T-helper 2 cell treated with Interferon-gamma antibody and Interleukin-4, amounts not matched to agents 5 μg/mL and 100 μg/mL, for 36 hours (primary cell): ENCODE results near the gene CPNE4.
"Not testable (repeated sequence)": the region's sequence is repeated elsewhere in the genome, so short reads cannot be mapped to it uniquely, and the experiment has no call there.

Source experiments
- DNase-seq: peaks from one replicate; pipeline ENCODE4 v3.0.0; 2021; ENCODE audit warnings: low spot score
- H3K27ac Mint-ChIP-seq: one replicate; pipeline ENCODE4 v1.8.0; 2021; ENCODE audit warnings: mild to moderate bottlenecking, mixed read lengths
- H3K27me3 Mint-ChIP-seq: one replicate; pipeline ENCODE4 v1.8.0; 2021; ENCODE audit warnings: low read depth, mixed read lengths
- H3K36me3 Mint-ChIP-seq: one replicate; pipeline ENCODE4 v1.8.0; 2021; ENCODE audit warnings: low read depth, mixed read lengths
- H3K4me1 Mint-ChIP-seq: one replicate; pipeline ENCODE4 v1.8.0; 2021; ENCODE audit warnings: low read depth, mixed read lengths
- H3K4me3 Mint-ChIP-seq: one replicate; pipeline ENCODE4 v1.8.0; 2022; ENCODE audit warnings: mild to moderate bottlenecking, moderate library complexity, mixed read lengths
- H3K9me3 Mint-ChIP-seq: one replicate; pipeline ENCODE4 v1.8.0; 2021; ENCODE audit warnings: mixed read lengths

CPNE4 gene

DNA sequence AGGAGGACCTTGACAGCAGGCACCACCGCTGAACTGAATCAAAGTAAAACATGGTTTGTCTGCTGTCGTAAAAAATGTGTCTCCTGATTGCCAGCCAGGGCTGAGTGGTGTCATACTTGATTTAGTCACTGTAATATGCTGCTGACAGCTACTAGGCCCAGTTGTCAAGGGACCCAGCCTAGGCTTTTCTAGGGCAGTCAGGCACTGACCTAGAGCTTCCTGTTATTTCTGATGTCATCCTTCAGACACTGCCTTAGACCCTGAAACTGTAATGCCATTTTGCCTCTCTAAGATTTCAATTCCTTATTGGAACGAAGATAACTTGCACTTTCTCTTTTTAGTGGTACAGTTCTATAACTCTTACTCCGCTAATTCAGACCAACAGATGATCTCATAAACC is 529.4 kb downstream of the CPNE4 start:
- Mint-ChIP-seq H3K27me3 (peaks cover 4% of the 10 kb centered on the region), H3K9me3 (no peaks in the 10 kb centered on the region), H3K27ac (no peak overlapping the region), H3K36me3 (peaks cover 7% of the 10 kb centered on the region), H3K4me1 (peaks cover 27% of the 10 kb centered on the region), H3K4me3 (no peak overlapping the region)
- DNase-seq = no peak

DNA sequence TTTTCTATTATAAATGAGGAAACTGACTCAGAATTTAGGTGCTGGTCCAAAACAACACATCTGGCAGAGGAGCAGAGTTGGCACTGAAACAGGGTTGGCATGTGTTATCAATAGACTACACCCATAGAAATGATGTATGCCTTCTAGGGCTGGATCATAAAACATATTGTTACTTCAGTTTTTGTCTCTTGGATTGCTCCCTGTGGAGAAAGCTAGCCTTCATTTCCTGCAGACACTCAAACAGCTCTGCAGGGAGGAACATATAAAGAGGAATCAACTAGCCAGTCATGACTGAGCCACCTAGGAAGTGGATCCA is 531.5 kb downstream of the CPNE4 start:
- peaks cover 23% of the 10 kb centered on the region for H3K36me3 Mint-ChIP-seq
- H3K4me3 Mint-ChIP-seq = peak overlapping the region; percentile 94
- peaks cover 32% of the 10 kb centered on the region for H3K4me1 Mint-ChIP-seq
- no peaks in the 10 kb centered on the region for H3K9me3 Mint-ChIP-seq
- H3K27me3 Mint-ChIP-seq = peaks cover 4% of the 10 kb centered on the region
- peak overlapping the region; percentile 92 for H3K27ac Mint-ChIP-seq
- no peak for DNase-seq

DNA sequence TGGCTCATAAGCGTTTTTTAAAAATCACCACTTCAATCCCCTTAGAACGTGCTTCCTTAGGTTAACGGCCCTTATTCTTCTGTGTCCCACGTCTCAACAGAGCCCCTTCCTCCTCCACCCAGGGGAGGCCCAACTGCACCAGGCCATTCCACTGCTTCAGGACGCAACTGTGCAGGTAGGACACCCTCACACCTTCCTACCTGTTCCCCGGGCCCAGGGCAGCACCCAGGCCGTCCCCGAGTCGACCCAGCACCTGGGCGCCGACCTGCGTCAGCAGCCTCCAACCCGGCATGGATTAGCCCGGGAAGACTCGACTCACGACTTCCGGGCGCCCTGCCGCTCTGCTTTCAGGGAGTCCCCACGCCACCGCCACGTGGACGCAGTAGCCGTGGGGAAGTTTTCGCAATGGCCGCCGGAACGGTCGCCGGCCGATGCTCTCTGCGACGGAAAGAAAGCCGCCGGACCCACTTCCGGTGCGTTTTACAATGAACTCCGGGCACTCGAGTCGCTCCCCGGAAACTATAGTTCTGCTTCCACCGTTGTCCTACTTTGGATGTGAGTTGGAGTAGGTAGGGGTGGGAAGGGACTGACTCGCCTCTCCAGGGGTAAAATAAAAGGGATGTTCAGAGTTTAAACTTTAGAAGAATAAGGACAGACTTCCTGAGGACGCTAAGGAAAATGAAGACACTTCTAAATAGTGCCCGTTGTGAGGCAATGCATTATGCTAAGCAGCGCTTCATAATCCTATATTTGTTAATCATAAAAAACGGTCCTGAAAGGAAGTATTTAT is 532.1 kb downstream of the CPNE4 start, which contains the start of gene MRPL3:
Gene MRPL3, minus strand, starts transcription at position 442 of the 790 bp plus-strand sequence. Its CDS starts 150 bp downstream, at position 292.
- Mint-ChIP-seq H3K4me3 (peak within 1 kb of the TSS; percentile 94), H3K4me1 (peaks cover 32% of the 10 kb centered on the region), H3K27ac (peak within 1 kb of the TSS; percentile 92)

DNA sequence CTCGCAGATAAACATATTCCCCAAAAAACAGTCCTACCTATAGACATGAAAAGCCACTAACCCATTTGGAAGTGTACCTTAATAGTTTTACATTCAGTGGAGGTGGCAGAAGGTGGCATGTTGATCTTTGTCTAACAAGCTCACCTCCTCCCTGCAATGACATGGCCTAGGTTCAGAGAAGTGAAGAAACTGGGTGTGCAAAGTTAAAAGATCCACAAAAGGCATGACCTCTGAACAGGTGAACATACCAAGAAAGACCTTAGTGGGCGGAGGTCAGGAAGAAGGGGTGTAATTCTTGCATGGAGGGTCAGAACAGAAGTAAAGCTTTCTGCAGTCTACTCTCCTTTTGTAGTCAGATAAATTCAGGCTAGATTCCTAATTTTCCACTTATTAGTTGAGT is 532.9 kb downstream of the CPNE4 start:
- Mint-ChIP-seq H3K9me3 (no peaks in the 10 kb centered on the region), H3K4me1 (peaks cover 32% of the 10 kb centered on the region), H3K27me3 (peaks cover 2% of the 10 kb centered on the region), H3K27ac (peak overlapping the region; percentile 92), H3K36me3 (peaks cover 30% of the 10 kb centered on the region), H3K4me3 (peak overlapping the region; percentile 94)
- DNase-seq = no peak

More for the DNA sequence above, 532.1 kb downstream of the CPNE4 start, which contains the start of gene MRPL3:
- DNase-seq = peak; percentile 81
- Mint-ChIP-seq H3K27me3 (peaks cover 2% of the 10 kb centered on the region), H3K9me3 (no peaks in the 10 kb centered on the region), H3K36me3 (peaks cover 25% of the 10 kb centered on the region)

DNA sequence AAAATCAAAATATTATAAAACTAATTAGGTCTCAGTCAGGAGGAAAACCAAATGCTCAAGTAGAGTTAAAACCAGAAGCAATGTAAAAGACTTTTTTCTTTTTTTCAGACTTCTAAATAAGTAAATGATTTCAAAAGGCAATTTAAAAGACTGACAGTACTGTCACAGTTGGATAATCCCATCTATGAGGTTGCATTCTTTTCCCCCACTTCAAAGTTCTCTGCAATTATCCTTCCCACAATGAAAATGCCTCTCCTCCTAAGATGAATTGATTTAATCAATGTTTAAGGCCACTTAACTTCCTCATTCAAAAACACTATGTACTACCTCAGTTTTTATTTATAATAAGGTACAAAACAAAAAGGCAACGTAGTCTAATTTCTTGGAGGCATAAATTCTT is 540.1 kb downstream of the CPNE4 start:
- Mint-ChIP-seq H3K27ac (no peak overlapping the region), H3K4me1 (peaks cover 8% of the 10 kb centered on the region), H3K36me3 (peaks cover 48% of the 10 kb centered on the region), H3K4me3 (no peak overlapping the region), H3K9me3 (no peaks in the 10 kb centered on the region), H3K27me3 (no peaks in the 10 kb centered on the region)
- no peak for DNase-seq

DNA sequence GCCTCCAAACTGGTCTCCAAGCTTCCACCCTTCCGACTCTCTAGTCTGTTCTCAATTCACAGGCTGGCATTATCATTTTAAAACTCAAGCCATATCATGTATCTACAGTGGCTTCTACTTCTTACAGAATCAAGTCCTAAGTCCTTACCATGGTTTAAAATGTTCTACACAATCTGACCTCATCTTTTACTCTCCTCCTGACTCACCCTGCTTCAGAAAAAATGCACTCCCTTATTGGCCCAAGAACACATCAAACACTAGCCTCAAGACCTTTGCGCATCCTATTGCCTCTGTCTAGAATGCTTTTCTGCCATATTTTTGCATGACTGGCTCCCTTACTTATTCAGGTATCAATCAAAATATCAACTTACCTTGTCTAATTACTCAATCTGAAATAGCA is 543.0 kb downstream of the CPNE4 start:
- H3K9me3 Mint-ChIP-seq = no peaks in the 10 kb centered on the region
- H3K27ac Mint-ChIP-seq = no peak overlapping the region
- no peak for DNase-seq
- peaks cover 41% of the 10 kb centered on the region for H3K36me3 Mint-ChIP-seq
- no peak overlapping the region for H3K4me3 Mint-ChIP-seq
- H3K4me1 Mint-ChIP-seq = peaks cover 10% of the 10 kb centered on the region
- no peaks in the 10 kb centered on the region for H3K27me3 Mint-ChIP-seq

DNA sequence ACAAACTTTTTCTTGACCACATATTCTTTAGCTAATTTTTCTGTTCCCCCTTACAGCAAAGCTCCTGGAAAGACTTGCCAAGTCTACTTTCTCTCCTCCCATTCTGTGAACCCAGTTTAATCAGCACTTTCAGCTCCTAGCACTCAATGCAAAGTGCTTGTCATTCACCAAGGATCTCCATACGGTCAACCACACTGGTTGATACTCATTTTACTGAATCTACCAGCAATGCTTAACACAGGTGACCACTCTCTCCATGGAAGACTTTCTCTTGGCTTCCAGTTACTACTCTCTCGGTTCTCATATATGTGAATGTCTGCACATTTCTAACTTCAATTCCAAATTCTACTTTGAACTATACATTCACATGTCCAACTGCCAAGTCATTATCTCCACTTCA is 543.7 kb downstream of the CPNE4 start:
- H3K9me3 Mint-ChIP-seq = peaks cover 4% of the 10 kb centered on the region
- peaks cover 42% of the 10 kb centered on the region for H3K36me3 Mint-ChIP-seq
- DNase-seq = no peak
- H3K4me3 Mint-ChIP-seq = no peak overlapping the region
- no peaks in the 10 kb centered on the region for H3K27me3 Mint-ChIP-seq
- no peak overlapping the region for H3K27ac Mint-ChIP-seq
- peaks cover 12% of the 10 kb centered on the region for H3K4me1 Mint-ChIP-seq

DNA sequence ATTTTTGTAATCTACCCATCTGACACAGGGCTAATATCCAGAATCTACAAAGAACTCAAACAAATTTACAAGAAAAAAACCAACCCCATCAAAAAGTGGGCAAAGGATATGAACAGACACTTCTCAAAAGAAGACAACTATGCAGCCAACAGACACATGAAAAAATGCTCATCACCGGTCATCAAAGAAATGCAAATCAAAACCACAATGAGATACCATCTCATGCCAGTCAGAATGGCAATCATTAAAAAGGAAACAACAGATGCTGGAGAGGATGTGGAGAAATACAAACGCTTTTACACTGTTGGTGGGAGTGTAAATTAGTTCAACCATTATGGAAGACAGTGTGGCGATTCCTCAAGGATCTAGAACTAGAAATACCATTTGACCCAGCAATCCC is 548.3 kb downstream of the CPNE4 start:
- H3K9me3 Mint-ChIP-seq, DNase-seq, H3K27me3 Mint-ChIP-seq: not testable (repeated sequence)
- Mint-ChIP-seq H3K36me3 (peaks cover 42% of the 10 kb centered on the region), H3K4me3 (peak overlapping the region; percentile 48), H3K4me1 (peaks cover 22% of the 10 kb centered on the region), H3K27ac (peak overlapping the region; percentile 32)

DNA sequence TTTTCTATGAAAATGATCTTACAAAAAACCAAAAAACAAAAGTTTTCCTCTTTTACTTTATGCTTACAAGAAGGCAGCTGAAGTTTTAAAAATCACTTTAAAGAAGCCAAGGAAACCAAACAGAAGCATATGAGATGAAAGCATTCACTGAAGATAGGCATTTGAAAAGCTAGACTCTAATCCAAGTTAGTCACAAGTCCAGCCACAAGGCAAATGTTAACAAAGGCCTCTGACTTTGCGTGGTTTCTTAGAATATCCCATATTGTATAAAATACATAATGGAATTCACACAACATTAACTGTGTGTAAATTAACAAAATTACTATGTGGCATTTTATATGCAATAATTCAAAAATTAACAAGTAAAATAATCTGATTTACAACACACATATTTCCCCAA is 549.7 kb downstream of the CPNE4 start:
- peaks cover 4% of the 10 kb centered on the region for H3K9me3 Mint-ChIP-seq
- no peak for DNase-seq
- H3K4me3 Mint-ChIP-seq = no peak overlapping the region
- H3K4me1 Mint-ChIP-seq = peaks cover 22% of the 10 kb centered on the region
- no peaks in the 10 kb centered on the region for H3K27me3 Mint-ChIP-seq
- H3K36me3 Mint-ChIP-seq = peaks cover 42% of the 10 kb centered on the region
- no peak overlapping the region for H3K27ac Mint-ChIP-seq

DNA sequence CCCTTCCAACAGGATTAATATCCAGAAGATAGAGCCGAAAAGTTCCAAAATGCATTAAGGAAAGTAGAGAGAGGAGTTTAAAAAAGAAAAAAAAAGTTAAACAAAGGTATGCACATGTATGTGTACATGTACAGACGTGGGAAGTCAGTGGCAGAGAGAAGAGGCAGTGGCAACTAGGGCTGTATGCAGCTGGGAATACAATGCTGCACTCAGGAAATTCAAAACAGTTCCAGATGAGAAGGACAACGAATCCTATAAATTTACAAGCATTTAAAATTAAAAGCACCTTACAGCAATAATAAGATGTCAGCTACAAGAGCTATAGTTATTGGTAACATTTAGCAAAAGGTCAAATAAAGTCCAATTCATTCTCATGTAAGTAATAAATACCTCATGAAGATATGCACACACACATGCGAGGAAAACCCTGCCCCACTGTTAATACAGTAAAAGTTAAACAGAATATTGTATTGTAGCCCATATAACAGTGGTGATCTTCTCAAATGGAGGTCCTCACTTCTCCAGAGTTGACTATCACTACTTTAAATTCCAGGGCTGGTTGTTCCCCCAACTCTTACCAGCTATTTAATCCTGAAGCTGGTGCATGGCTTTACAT is 550.2 kb downstream of the CPNE4 start:
- H3K27me3 Mint-ChIP-seq = no peaks in the 10 kb centered on the region
- peaks cover 4% of the 10 kb centered on the region for H3K9me3 Mint-ChIP-seq
- H3K4me3 Mint-ChIP-seq = no peak overlapping the region
- H3K36me3 Mint-ChIP-seq = peaks cover 45% of the 10 kb centered on the region
- H3K27ac Mint-ChIP-seq = no peak overlapping the region
- DNase-seq = no peak
- H3K4me1 Mint-ChIP-seq = peaks cover 22% of the 10 kb centered on the region
